PFSK-1 (cell line): ENCODE results near the gene CASK.

Experiments used
- POLR2AphosphoS5 ChIP-seq: IDR thresholded peaks from 2 replicates; pipeline ENCODE4 v1.6.1; 2012; ENCODE audit warnings: low read depth, mild to moderate bottlenecking, control low read depth, low read length, moderate library complexity
- SIN3A ChIP-seq: IDR thresholded peaks from 2 replicates; pipeline ENCODE4 v1.6.1; 2012; ENCODE audit warnings: mild to moderate bottlenecking, low read length, moderate library complexity, borderline replicate concordance; ENCODE audit not compliant: insufficient read depth
- TF ChIP-seq, protein P1 (sequence below), 2 experiments: IDR thresholded peaks; 2 replicates each; pipeline versions ENCODE4 v1.6.1 to v1.8.0; 2011 to 2012; ENCODE audit warnings: low read depth in 2 of 2, low read length in 2 of 2, control low read depth in 1 of 2, inconsistent platforms in 1 of 2, mild to moderate bottlenecking in 1 of 2, moderate library complexity in 1 of 2; ENCODE audit not compliant: insufficient read depth in 1 of 2

DNA sequence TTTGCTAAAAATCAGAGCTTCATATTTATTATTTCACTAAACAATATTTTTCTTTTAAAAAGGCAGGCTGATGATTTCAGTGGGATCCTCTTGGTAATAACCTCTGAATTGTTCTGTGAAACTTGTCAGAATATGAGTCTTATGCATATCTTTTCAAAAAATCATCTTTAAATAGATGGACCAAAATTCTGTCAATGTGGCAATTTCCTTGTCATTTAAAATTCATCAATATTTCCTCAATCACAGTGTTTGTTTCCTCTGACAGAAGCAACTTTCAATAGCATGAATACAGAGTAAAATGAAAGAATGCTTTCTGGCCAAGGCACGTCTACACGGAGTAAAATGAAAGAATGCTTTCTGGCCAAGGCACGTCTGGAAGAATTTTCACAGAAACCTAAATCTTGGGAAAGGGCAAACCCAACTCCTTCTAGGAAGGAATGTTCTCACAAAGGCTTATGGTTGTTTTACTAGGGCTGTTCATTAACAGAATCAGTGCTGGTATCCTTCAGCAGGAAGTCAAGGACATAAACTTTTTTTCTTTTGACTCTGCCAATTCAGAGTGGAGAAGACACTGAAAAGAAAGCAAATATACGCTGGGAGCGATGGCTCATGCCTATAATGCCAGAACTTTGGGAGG is 333.6 kb downstream of the CASK start:
- TF ChIP-seq POLR2AphosphoS5 (no peak), SIN3A (no peak)
- TF ChIP-seq, protein P1, sequence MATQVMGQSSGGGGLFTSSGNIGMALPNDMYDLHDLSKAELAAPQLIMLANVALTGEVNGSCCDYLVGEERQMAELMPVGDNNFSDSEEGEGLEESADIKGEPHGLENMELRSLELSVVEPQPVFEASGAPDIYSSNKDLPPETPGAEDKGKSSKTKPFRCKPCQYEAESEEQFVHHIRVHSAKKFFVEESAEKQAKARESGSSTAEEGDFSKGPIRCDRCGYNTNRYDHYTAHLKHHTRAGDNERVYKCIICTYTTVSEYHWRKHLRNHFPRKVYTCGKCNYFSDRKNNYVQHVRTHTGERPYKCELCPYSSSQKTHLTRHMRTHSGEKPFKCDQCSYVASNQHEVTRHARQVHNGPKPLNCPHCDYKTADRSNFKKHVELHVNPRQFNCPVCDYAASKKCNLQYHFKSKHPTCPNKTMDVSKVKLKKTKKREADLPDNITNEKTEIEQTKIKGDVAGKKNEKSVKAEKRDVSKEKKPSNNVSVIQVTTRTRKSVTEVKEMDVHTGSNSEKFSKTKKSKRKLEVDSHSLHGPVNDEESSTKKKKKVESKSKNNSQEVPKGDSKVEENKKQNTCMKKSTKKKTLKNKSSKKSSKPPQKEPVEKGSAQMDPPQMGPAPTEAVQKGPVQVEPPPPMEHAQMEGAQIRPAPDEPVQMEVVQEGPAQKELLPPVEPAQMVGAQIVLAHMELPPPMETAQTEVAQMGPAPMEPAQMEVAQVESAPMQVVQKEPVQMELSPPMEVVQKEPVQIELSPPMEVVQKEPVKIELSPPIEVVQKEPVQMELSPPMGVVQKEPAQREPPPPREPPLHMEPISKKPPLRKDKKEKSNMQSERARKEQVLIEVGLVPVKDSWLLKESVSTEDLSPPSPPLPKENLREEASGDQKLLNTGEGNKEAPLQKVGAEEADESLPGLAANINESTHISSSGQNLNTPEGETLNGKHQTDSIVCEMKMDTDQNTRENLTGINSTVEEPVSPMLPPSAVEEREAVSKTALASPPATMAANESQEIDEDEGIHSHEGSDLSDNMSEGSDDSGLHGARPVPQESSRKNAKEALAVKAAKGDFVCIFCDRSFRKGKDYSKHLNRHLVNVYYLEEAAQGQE (IDR thresholded peaks at IDR 0.05; ENCODE audit: insufficient read depth in 1 of 2, low read depth in 2 of 2, low read length in 2 of 2): no peak
